ENCODE data around the gene TMEM171.

GRCh38 chr5:73179730-73180129 lies 59.4 kb downstream of the TMEM171 start:
- TF ChIP-seq CTCF (IDR thresholded peaks at IDR 0.05) (no peak), POLR2AphosphoS5 (IDR thresholded peaks at IDR 0.05) (no peak)
